ENCODE results near the gene SNX14.

Gene SNX14

GRCh38 chr6:85612690-85613474 is 19.2 kb upstream of the SNX14 start:
- peaks cover 5% of the 10 kb centered on the region for H3K79me1 ChIP-seq (ENCODE audit: low read depth, low read length)
- no peaks in the 10 kb centered on the region for H3K4me1 ChIP-seq (ENCODE audit: control insufficient read depth in 2 of 2, insufficient read depth in 1 of 2, low read depth in 1 of 2, low read length in 2 of 2)
- no peak overlapping the region for H3K14ac ChIP-seq (ENCODE audit: low read length)
- no peaks in the 10 kb centered on the region for H3K9me3 ChIP-seq (replicated peaks in 1 of 2; ENCODE audit: control insufficient read depth in 2 of 2, insufficient read depth in 1 of 2, low read depth in 1 of 2, low read length in 2 of 2)
- H3K27ac ChIP-seq (replicated peaks; ENCODE audit: low read length) = no peak overlapping the region
- H3K27me3 ChIP-seq (ENCODE audit: control insufficient read depth in 3 of 3, insufficient read depth in 3 of 3, low read depth in 1 of 3, low read length in 3 of 3) = no peaks in the 10 kb centered on the region
- no peak overlapping the region for H2BK120ac ChIP-seq (ENCODE audit: low read depth, low read length)
- H4K91ac ChIP-seq (ENCODE audit: low read depth, low read length, poor library complexity) = no peak overlapping the region
- no peak overlapping the region for H3K4me3 ChIP-seq (ENCODE audit: low read length in 2 of 2)
- peaks cover 11 to 100% of the 10 kb centered on the region in 2 donors for H3K36me3 ChIP-seq (replicated peaks in 1 of 2; ENCODE audit: control insufficient read depth in 2 of 2, insufficient read depth in 2 of 2, low read length in 2 of 2)
- no peak overlapping the region for H3K23ac ChIP-seq (ENCODE audit: low read depth, low read length, poor library complexity)
- H3K18ac ChIP-seq (ENCODE audit: low read length) = no peak overlapping the region
- H2BK5ac ChIP-seq (ENCODE audit: low read length) = no peak overlapping the region
- no peak for DNase-seq (ENCODE audit: low spot score)
- no peak overlapping the region for H2AK5ac ChIP-seq (ENCODE audit: low read depth, low read length)
- no peak overlapping the region for H2BK12ac ChIP-seq (ENCODE audit: low read length)
- no peak overlapping the region for H2BK15ac ChIP-seq (ENCODE audit: low read length)
- no peak overlapping the region for H3K4me2 ChIP-seq (ENCODE audit: insufficient read depth, low read length, poor library complexity, severe bottlenecking)
- no peak overlapping the region for H4K8ac ChIP-seq (ENCODE audit: low read depth, low read length)
- H3K9ac ChIP-seq (ENCODE audit: low read depth, low read length, poor library complexity) = no peak overlapping the region
- H3K4ac ChIP-seq (ENCODE audit: low read length) = no peak overlapping the region
- no peak overlapping the region for H2AFZ ChIP-seq (ENCODE audit: low read length)
- no CpG with 5 or more reads among the region's 4 CpGs for WGBS, 2 donors (ENCODE audit: extremely low coverage in 2 of 2, insufficient read length in 2 of 2, insufficient replicate concordance in 1 of 2)

- Histone ChIP-seq H2AK5ac (ENCODE audit: low read depth, low read length) (no peak overlapping the region), H2BK15ac (ENCODE audit: low read length) (no peak overlapping the region), H3K4me3 (ENCODE audit: low read length in 2 of 2) (no peak overlapping the region), H3K23ac (ENCODE audit: low read depth, low read length, poor library complexity) (no peak overlapping the region), H3K9ac (ENCODE audit: low read depth, low read length, poor library complexity) (no peak overlapping the region), H3K18ac (ENCODE audit: low read length) (no peak overlapping the region), H4K8ac (ENCODE audit: low read depth, low read length) (no peak overlapping the region), H2BK120ac (ENCODE audit: low read depth, low read length) (no peak overlapping the region), H3K79me1 (ENCODE audit: low read depth, low read length) (peaks cover 3% of the 10 kb centered on the region), H3K9me3 (replicated peaks in 1 of 2; ENCODE audit: control insufficient read depth in 2 of 2, insufficient read depth in 1 of 2, low read depth in 1 of 2, low read length in 2 of 2) (no peaks in the 10 kb centered on the region), H3K4me1 (ENCODE audit: control insufficient read depth in 2 of 2, insufficient read depth in 1 of 2, low read depth in 1 of 2, low read length in 2 of 2) (no peaks in the 10 kb centered on the region), H2BK5ac (ENCODE audit: low read length) (no peak overlapping the region), H2AFZ (ENCODE audit: low read length) (no peak overlapping the region), H3K36me3 (replicated peaks in 1 of 2; ENCODE audit: control insufficient read depth in 2 of 2, insufficient read depth in 2 of 2, low read length in 2 of 2) (peaks cover 9 to 100% of the 10 kb centered on the region in 2 donors), H3K4ac (ENCODE audit: low read length) (no peak overlapping the region), H3K14ac (ENCODE audit: low read length) (no peak overlapping the region), H3K27me3 (ENCODE audit: control insufficient read depth in 3 of 3, insufficient read depth in 3 of 3, low read depth in 1 of 3, low read length in 3 of 3) (no peaks in the 10 kb centered on the region), H3K27ac (replicated peaks; ENCODE audit: low read length) (no peak overlapping the region), H2BK12ac (ENCODE audit: low read length) (no peak overlapping the region), H4K91ac (ENCODE audit: low read depth, low read length, poor library complexity) (no peak overlapping the region), H3K4me2 (ENCODE audit: insufficient read depth, low read length, poor library complexity, severe bottlenecking) (no peak overlapping the region)
- no peak for DNase-seq (ENCODE audit: low spot score)
- no CpG with 5 or more reads among the region's 2 CpGs for WGBS, 2 donors (ENCODE audit: extremely low coverage in 2 of 2, insufficient read length in 2 of 2, insufficient replicate concordance in 1 of 2)
These were observed 16.7 kb upstream of the SNX14 start for GRCh38 chr6:85610182-85610895.

GRCh38 chr6:85602100-85602499 is 8.4 kb upstream of the SNX14 start:
- H4K8ac ChIP-seq (ENCODE audit: low read depth, low read length) = no peak overlapping the region
- no peak overlapping the region for H2BK12ac ChIP-seq (ENCODE audit: low read length)
- H3K18ac ChIP-seq (ENCODE audit: low read length) = no peak overlapping the region
- H3K4me1 ChIP-seq (ENCODE audit: control insufficient read depth in 2 of 2, insufficient read depth in 1 of 2, low read depth in 1 of 2, low read length in 2 of 2) = no peaks in the 10 kb centered on the region
- H3K4me2 ChIP-seq (ENCODE audit: insufficient read depth, low read length, poor library complexity, severe bottlenecking) = no peak overlapping the region
- no peak overlapping the region for H3K23ac ChIP-seq (ENCODE audit: low read depth, low read length, poor library complexity)
- no peak overlapping the region for H3K9ac ChIP-seq (ENCODE audit: low read depth, low read length, poor library complexity)
- DNase-seq (ENCODE audit: low spot score) = no peak
- H3K79me1 ChIP-seq (ENCODE audit: low read depth, low read length) = no peaks in the 10 kb centered on the region
- H3K27me3 ChIP-seq (ENCODE audit: control insufficient read depth in 3 of 3, insufficient read depth in 3 of 3, low read depth in 1 of 3, low read length in 3 of 3) = no peaks in the 10 kb centered on the region
- no peak overlapping the region for H4K91ac ChIP-seq (ENCODE audit: low read depth, low read length, poor library complexity)
- no peak overlapping the region for H3K4me3 ChIP-seq (ENCODE audit: low read length in 2 of 2)
- no peak overlapping the region for H2AK5ac ChIP-seq (ENCODE audit: low read depth, low read length)
- H3K4ac ChIP-seq (ENCODE audit: low read length) = no peak overlapping the region
- WGBS, 2 donors (ENCODE audit: extremely low coverage in 2 of 2, insufficient read length in 2 of 2, insufficient replicate concordance in 1 of 2) = no CpG with 5 or more reads among the region's 4 CpGs
- no peak overlapping the region for H2AFZ ChIP-seq (ENCODE audit: low read length)
- H3K14ac ChIP-seq (ENCODE audit: low read length) = no peak overlapping the region
- no peak overlapping the region for H3K27ac ChIP-seq (replicated peaks; ENCODE audit: low read length)
- H3K9me3 ChIP-seq (replicated peaks in 1 of 2; ENCODE audit: control insufficient read depth in 2 of 2, insufficient read depth in 1 of 2, low read depth in 1 of 2, low read length in 2 of 2) = no peaks in the 10 kb centered on the region
- H2BK120ac ChIP-seq (ENCODE audit: low read depth, low read length) = no peak overlapping the region
- peaks cover 0 to 39% of the 10 kb centered on the region in 2 donors for H3K36me3 ChIP-seq (replicated peaks in 1 of 2; ENCODE audit: control insufficient read depth in 2 of 2, insufficient read depth in 2 of 2, low read length in 2 of 2)
- H2BK15ac ChIP-seq (ENCODE audit: low read length) = no peak overlapping the region
- no peak overlapping the region for H2BK5ac ChIP-seq (ENCODE audit: low read length)

- Histone ChIP-seq H3K27ac (replicated peaks; ENCODE audit: low read length) (no peak overlapping the region), H3K36me3 (replicated peaks in 1 of 2; ENCODE audit: control insufficient read depth in 2 of 2, insufficient read depth in 2 of 2, low read length in 2 of 2) (peaks cover 0 to 26% of the 10 kb centered on the region in 2 donors), H2AK5ac (ENCODE audit: low read depth, low read length) (no peak overlapping the region), H4K8ac (ENCODE audit: low read depth, low read length) (no peak overlapping the region), H3K18ac (ENCODE audit: low read length) (no peak overlapping the region), H2BK15ac (ENCODE audit: low read length) (no peak overlapping the region), H2AFZ (ENCODE audit: low read length) (no peak overlapping the region), H2BK120ac (ENCODE audit: low read depth, low read length) (no peak overlapping the region), H3K9me3 (replicated peaks in 1 of 2; ENCODE audit: control insufficient read depth in 2 of 2, insufficient read depth in 1 of 2, low read depth in 1 of 2, low read length in 2 of 2) (no peaks in the 10 kb centered on the region), H4K91ac (ENCODE audit: low read depth, low read length, poor library complexity) (no peak overlapping the region), H3K9ac (ENCODE audit: low read depth, low read length, poor library complexity) (no peak overlapping the region), H3K27me3 (ENCODE audit: control insufficient read depth in 3 of 3, insufficient read depth in 3 of 3, low read depth in 1 of 3, low read length in 3 of 3) (no peaks in the 10 kb centered on the region), H2BK5ac (ENCODE audit: low read length) (no peak overlapping the region), H3K4me1 (ENCODE audit: control insufficient read depth in 2 of 2, insufficient read depth in 1 of 2, low read depth in 1 of 2, low read length in 2 of 2) (no peaks in the 10 kb centered on the region), H3K14ac (ENCODE audit: low read length) (no peak overlapping the region), H3K23ac (ENCODE audit: low read depth, low read length, poor library complexity) (no peak overlapping the region), H3K4ac (ENCODE audit: low read length) (no peak overlapping the region), H3K79me1 (ENCODE audit: low read depth, low read length) (no peaks in the 10 kb centered on the region), H3K4me2 (ENCODE audit: insufficient read depth, low read length, poor library complexity, severe bottlenecking) (no peak overlapping the region), H2BK12ac (ENCODE audit: low read length) (no peak overlapping the region), H3K4me3 (ENCODE audit: low read length in 2 of 2) (no peak overlapping the region)
- no peak for DNase-seq (ENCODE audit: low spot score)
- WGBS, 2 donors (ENCODE audit: extremely low coverage in 2 of 2, insufficient read length in 2 of 2, insufficient replicate concordance in 1 of 2) = no CpG with 5 or more reads among the region's 11 CpGs
These were observed 7.2 kb upstream of the SNX14 start for GRCh38 chr6:85600713-85601313.
